PC-3 (cell line): Measurements from ENCODE around the gene MAP3K20. TPM values are rescaled to one million over a fixed set of nuclear protein-coding genes. Genes with fewer than 3 reads are reported as not detected.

Experiments used
- ATAC-seq: fragments of 200-7000 bp; cut with Tn5 transposase; 2 replicates; pipeline ENCODE4 v1.9.1; 2020; ENCODE audit warnings: mild to moderate bottlenecking, moderate library complexity
- BruUV-seq: library from RNA; stranded (reverse); fragments of 400-500 nt; replicated peaks from 2 replicates; lab custom pipeline; 2021; lab: Mats Ljungman, UMichigan
- CTCF ChIA-PET: fragments of 300-600 bp; sonication (Branson Sonifier 250); formaldehyde crosslinking; loops from one replicate; lab custom pipeline; 2022; ENCODE audit warnings: antibody characterized with exemption; lab: Charles Lee
- POLR2A ChIA-PET: fragments of 300-600 bp; sonication (Branson Sonifier 250); formaldehyde crosslinking; loops from one replicate; lab custom pipeline; 2022; ENCODE audit warnings: antibody characterized with exemption; ENCODE audit not compliant: unreplicated experiment; lab: Charles Lee
- DNase-seq: peaks from one replicate; pipeline ENCODE4 v3.0.0-alpha.2; 2015
- H2AFZ ChIP-seq: fragments of 300-600 bp; sonication (generic); 2 replicates; pipeline ENCODE4 v1.6.0; 2016; ENCODE audit warnings: antibody characterized with exemption, low read length
- H3F3A ChIP-seq: fragments of 300-600 bp; sonication (generic); one replicate; pipeline ENCODE4 v1.6.0; 2017; ENCODE audit warnings: antibody characterized with exemption, low read length, control low read depth, mild to moderate bottlenecking; ENCODE audit not compliant: unreplicated experiment
- H3K27ac ChIP-seq: fragments of 300-600 bp; sonication (generic); 2 replicates; pipeline ENCODE4 v1.5.1; 2016; ENCODE audit warnings: mild to moderate bottlenecking, low read length
- H3K27me3 ChIP-seq: fragments of 300-600 bp; sonication (generic); 2 replicates; pipeline ENCODE4 v1.6.1; 2016; ENCODE audit warnings: low read length, mixed read lengths
- H3K36me3 ChIP-seq: fragments of 300-600 bp; sonication (generic); 2 replicates; pipeline ENCODE4 v1.6.1; 2016; ENCODE audit warnings: low read depth, mixed run types, low read length, mixed read lengths
- H3K4me1 ChIP-seq: fragments of 300-600 bp; sonication (generic); 2 replicates; pipeline ENCODE4 v1.5.1; 2016; ENCODE audit warnings: low read length; ENCODE audit not compliant: insufficient read depth
- H3K4me2 ChIP-seq: fragments of 300-600 bp; sonication (generic); 2 replicates; pipeline ENCODE4 v1.6.0; 2016; ENCODE audit warnings: low read length
- H3K4me3 ChIP-seq: fragments of 300-600 bp; sonication (generic); 2 replicates; pipeline ENCODE4 v1.5.1; 2016; ENCODE audit warnings: mild to moderate bottlenecking, low read length, mixed read lengths
- H3K79me2 ChIP-seq: fragments of 300-600 bp; sonication (generic); 2 replicates; pipeline ENCODE4 v1.6.1; 2017; ENCODE audit warnings: low read length, mixed read lengths
- H3K9ac ChIP-seq: fragments of 300-600 bp; sonication (generic); 2 replicates; pipeline ENCODE4 v1.6.0; 2016; ENCODE audit warnings: mild to moderate bottlenecking, low read length
- H3K9me2 ChIP-seq: fragments of 300-600 bp; sonication (generic); replicated peaks from 2 replicates; pipeline ENCODE4 v1.6.1; 2016; ENCODE audit warnings: mixed run types, low read length, mixed read lengths
- H3K9me3 ChIP-seq: fragments of 300-600 bp; sonication (generic); 2 replicates; pipeline ENCODE4 v1.6.1; 2016; ENCODE audit warnings: low read length, mixed read lengths
- H4K20me1 ChIP-seq: fragments of 300-600 bp; sonication (generic); 2 replicates; pipeline ENCODE4 v1.6.1; 2016; ENCODE audit warnings: low read length, mixed read lengths
- CTCF ChIP-seq: fragments of 300-600 bp; sonication (generic); conservative IDR thresholded peaks from 2 replicates; pipeline ENCODE4 v1.5.1; 2017; ENCODE audit warnings: antibody characterized with exemption, low read depth, mild to moderate bottlenecking, low read length
- EZH2 ChIP-seq: fragments of 300-600 bp; sonication (generic); IDR thresholded peaks from one replicate; pipeline ENCODE4 v1.6.1; 2017; ENCODE audit warnings: antibody characterized with exemption, mild to moderate bottlenecking, low read length; ENCODE audit not compliant: unreplicated experiment
- EZH2phosphoT487 ChIP-seq: fragments of 300-600 bp; sonication (generic); IDR thresholded peaks from 2 replicates; pipeline ENCODE4 v1.6.1; 2018; ENCODE audit warnings: mild to moderate bottlenecking, antibody characterized with exemption, low read length, borderline replicate concordance
- intact Hi-C: fragments of 100-400 bp; cut with micrococcal nuclease; formaldehyde crosslinking; loops from 2 replicates; pipeline ENCODE4 v1.9.0; 2023
- total RNA-seq: library from RNA; depleted of rRNA; stranded (reverse); fragments of >200 nt; gene quantifications from 2 replicates; pipeline ENCODE4 v1.2.3, GENCODE V29; 2014

Gene MAP3K20
- total RNA-seq, 1 experiment from 2014 or later = 29.8 TPM

GRCh38 chr2:173214213-173214612 lies 138.6 kb downstream of the MAP3K20 start:
- TF ChIP-seq EZH2 = no peak
- TF ChIP-seq EZH2phosphoT487 = no peak
- no peak for TF ChIP-seq CTCF
- no TSS peak for BruUV-seq
- Histone ChIP-seq H3K4me3 (no peak overlapping the region), H3K4me2 (no peak overlapping the region), H3K27me3 (no peaks in the 10 kb centered on the region), H3K9ac (no peak overlapping the region), H3K4me1 (peaks cover 4% of the 10 kb centered on the region), H3K27ac (no peak overlapping the region), H4K20me1 (no peaks in the 10 kb centered on the region), H3F3A (no peaks in the 10 kb centered on the region), H2AFZ (no peak overlapping the region), H3K9me3 (no peaks in the 10 kb centered on the region), H3K79me2 (no peaks in the 10 kb centered on the region), H3K36me3 (peaks cover 3% of the 10 kb centered on the region), H3K9me2 (no peaks in the 10 kb centered on the region)
- ChIA-PET POLR2A (no interaction called here), CTCF (no interaction called here)
- intact Hi-C loops = loop anchor here (10.0 kb wide), 2 partner anchors 399 to 1131 kb away; no protein-coding TSS in a partner anchor
- ATAC-seq (no peak), DNase-seq (no peak)

- intact Hi-C loops = loop anchor here (10.0 kb wide), 2 partner anchors 401 to 1129 kb away; no protein-coding TSS in a partner anchor
- BruUV-seq = no TSS peak
These were observed 139.7 kb downstream of the MAP3K20 start for GRCh38 chr2:173215316-173215715.

More at GRCh38 chr2:173215316-173215715, 139.7 kb downstream of the MAP3K20 start:
- DNase-seq (no peak), ATAC-seq (no peak)
- Histone ChIP-seq H2AFZ (no peak overlapping the region), H3F3A (no peaks in the 10 kb centered on the region), H3K79me2 (no peaks in the 10 kb centered on the region), H4K20me1 (no peaks in the 10 kb centered on the region), H3K9ac (no peak overlapping the region), H3K27ac (no peak overlapping the region), H3K4me2 (no peak overlapping the region), H3K4me1 (peaks cover 2% of the 10 kb centered on the region), H3K27me3 (no peaks in the 10 kb centered on the region), H3K4me3 (no peak overlapping the region), H3K36me3 (no peaks in the 10 kb centered on the region; the same call in 1 of the 2 replicates), H3K9me3 (no peaks in the 10 kb centered on the region), H3K9me2 (no peaks in the 10 kb centered on the region)
- ChIA-PET CTCF (no interaction called here), POLR2A (no interaction called here)
- TF ChIP-seq EZH2phosphoT487 = no peak
- no peak for TF ChIP-seq CTCF
- no peak for TF ChIP-seq EZH2
